Trophoblast cell (in vitro differentiated cells and primary cell): ENCODE measurements around the gene CRADD.
A peak's percentile ranks its signal among the peaks of the same experiment; 100 is the strongest.

Source experiments
- DNase-seq, 2 donors: peaks; one replicate each; pipeline ENCODE4 v3.0.0-alpha.2; 2016
- H2AFZ ChIP-seq: 2 replicates; pipeline ENCODE4 v1.6.1; 2013; ENCODE audit warnings: low read length, moderate library complexity, mild to moderate bottlenecking; ENCODE audit not compliant: insufficient read depth, poor library complexity
- H2AK5ac ChIP-seq: 2 replicates; pipeline ENCODE4 v1.6.1; 2013; ENCODE audit warnings: mild to moderate bottlenecking, low read length
- H2BK120ac ChIP-seq: 2 replicates; pipeline ENCODE4 v1.6.1; 2013; ENCODE audit warnings: low read length, mild to moderate bottlenecking, moderate library complexity; ENCODE audit not compliant: insufficient read depth, poor library complexity
- H2BK12ac ChIP-seq: 2 replicates; pipeline ENCODE4 v1.6.1; 2013; ENCODE audit warnings: mild to moderate bottlenecking, low read length, moderate library complexity
- H2BK5ac ChIP-seq: 2 replicates; pipeline ENCODE4 v1.6.1; 2013; ENCODE audit warnings: low read length, low read depth, moderate library complexity, mild to moderate bottlenecking; ENCODE audit not compliant: poor library complexity
- H3K14ac ChIP-seq: 2 replicates; pipeline ENCODE4 v1.6.1; 2013; ENCODE audit warnings: mild to moderate bottlenecking, low read length
- H3K18ac ChIP-seq: 2 replicates; pipeline ENCODE4 v1.6.1; 2013; ENCODE audit warnings: mild to moderate bottlenecking, low read length
- H3K23ac ChIP-seq: 2 replicates; pipeline ENCODE4 v1.6.1; 2013; ENCODE audit warnings: low read length
- H3K27ac ChIP-seq: 2 replicates; pipeline ENCODE4 v1.5.1; 2013; ENCODE audit warnings: low read depth, mild to moderate bottlenecking, inconsistent platforms, low read length, moderate library complexity
- H3K27me3 ChIP-seq: 2 replicates; pipeline ENCODE4 v1.6.1; 2013; ENCODE audit warnings: inconsistent platforms, mild to moderate bottlenecking, low read length, moderate library complexity; ENCODE audit not compliant: insufficient read depth
- H3K36me3 ChIP-seq, 2 experiments: 1 replicate in 1 of 2; 2 replicates in 1 of 2; pipeline ENCODE4 v1.6.1; 2013; ENCODE audit warnings: low read length in 2 of 2, mild to moderate bottlenecking in 2 of 2, moderate library complexity in 1 of 2; ENCODE audit not compliant: insufficient read depth in 2 of 2, control insufficient read depth in 1 of 2
- H3K4ac ChIP-seq: 2 replicates; pipeline ENCODE4 v1.6.1; 2013; ENCODE audit warnings: low read depth, mild to moderate bottlenecking, low read length, moderate library complexity
- H3K4me1 ChIP-seq, 2 experiments: 1 replicate in 1 of 2; 2 replicates in 1 of 2; pipeline ENCODE4 v1.6.1; 2013; ENCODE audit warnings: low read length in 2 of 2, mild to moderate bottlenecking in 2 of 2, moderate library complexity in 1 of 2; ENCODE audit not compliant: insufficient read depth in 2 of 2, control insufficient read depth in 1 of 2
- H3K4me2 ChIP-seq: 2 replicates; pipeline ENCODE4 v1.6.1; 2013; ENCODE audit warnings: inconsistent platforms, mild to moderate bottlenecking, low read length, moderate library complexity
- H3K4me3 ChIP-seq: 2 replicates; pipeline ENCODE4 v1.5.1; 2013; ENCODE audit warnings: mild to moderate bottlenecking, low read depth, low read length, inconsistent platforms
- H3K79me1 ChIP-seq: one replicate; pipeline ENCODE4 v1.6.1; 2013; ENCODE audit warnings: low read length
- H3K79me2 ChIP-seq: 2 replicates; pipeline ENCODE4 v1.6.1; 2013; ENCODE audit warnings: low read length, mild to moderate bottlenecking; ENCODE audit not compliant: control insufficient read depth, insufficient read depth, poor library complexity
- H3K9ac ChIP-seq: 2 replicates; pipeline ENCODE4 v1.6.1; 2013; ENCODE audit warnings: mild to moderate bottlenecking, low read length
- H3K9me3 ChIP-seq: 2 replicates; pipeline ENCODE4 v1.6.1; 2013; ENCODE audit warnings: low read depth, mild to moderate bottlenecking, control low read depth, inconsistent platforms, low read length; ENCODE audit not compliant: insufficient read depth
- H4K12ac ChIP-seq: 2 replicates; pipeline ENCODE4 v1.6.1; 2013; ENCODE audit warnings: low read depth, mild to moderate bottlenecking, low read length, moderate library complexity
- H4K8ac ChIP-seq: 2 replicates; pipeline ENCODE4 v1.6.1; 2013; ENCODE audit warnings: low read depth, mild to moderate bottlenecking, low read length, moderate library complexity
- H4K91ac ChIP-seq: one replicate; pipeline ENCODE4 v1.6.1; 2013; ENCODE audit warnings: low read depth, mild to moderate bottlenecking, low read length, moderate library complexity
- WGBS: extraction: QIAGEN DNeasy Blood & Tissue Kit; methylation state at CpG from one replicate; pipeline ENCODE4 v1.1.7; 2013; ENCODE audit warnings: missing lambda C conversion rate; ENCODE audit not compliant: insufficient read length, insufficient coverage; ENCODE audit errors: extremely low coverage; 5-methylcytosine and 5-hydroxymethylcytosine counted together

Gene CRADD

DNA sequence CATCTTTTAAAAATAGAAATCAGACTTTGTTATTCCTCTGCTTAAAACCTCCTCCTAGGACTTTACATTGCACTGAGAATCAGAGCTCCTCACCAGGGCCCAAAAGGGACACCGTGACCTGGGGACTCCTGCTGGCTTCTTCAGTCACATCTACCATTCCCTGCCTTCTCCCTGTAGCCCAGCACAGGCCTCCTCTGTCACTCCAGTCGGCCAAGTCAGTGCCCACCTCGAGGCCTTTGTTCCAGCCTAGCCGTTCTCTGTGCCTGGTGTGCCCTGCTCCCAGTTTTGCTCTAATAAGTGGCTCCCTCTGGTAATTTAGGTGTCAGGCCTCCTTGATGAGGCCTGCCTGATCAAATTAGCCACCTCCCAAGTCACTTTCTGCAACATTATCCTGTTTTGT lies 27.4 kb downstream of the CRADD start:
- peak overlapping the region; percentile 61 for H4K8ac ChIP-seq
- no peak overlapping the region for H3K27ac ChIP-seq
- no peaks in the 10 kb centered on the region for H3K36me3 ChIP-seq
- no peak overlapping the region for H3K18ac ChIP-seq
- H3K9me3 ChIP-seq: no peaks in the 10 kb centered on the region
- H3K27me3 ChIP-seq: no peaks in the 10 kb centered on the region
- H3K4me1 ChIP-seq: peaks cover 6 to 8% of the 10 kb centered on the region in 2 experiments
- H2BK5ac ChIP-seq: peak overlapping the region; percentile 80
- H3K4me2 ChIP-seq: no peak overlapping the region
- H3K14ac ChIP-seq: peak overlapping the region; percentile 65
- no peak overlapping the region for H3K23ac ChIP-seq
- H4K91ac ChIP-seq: peak overlapping the region; percentile 67
- no CpG with 5 or more reads among the region's 4 CpGs for WGBS
- peaks cover 4% of the 10 kb centered on the region for H3K79me1 ChIP-seq
- no peak overlapping the region for H4K12ac ChIP-seq
- DNase-seq: no peak
- H3K9ac ChIP-seq: no peak overlapping the region
- H3K79me2 ChIP-seq: peaks cover 1% of the 10 kb centered on the region
- H2BK120ac ChIP-seq: peak overlapping the region; percentile 73
- H2AFZ ChIP-seq: no peak overlapping the region
- H3K4ac ChIP-seq: no peak overlapping the region
- peak overlapping the region; percentile 91 for H2AK5ac ChIP-seq
- H3K4me3 ChIP-seq: no peak overlapping the region
- H2BK12ac ChIP-seq: peak overlapping the region; percentile 69

GRCh38 chr12:93705237-93705636 lies 28.1 kb downstream of the CRADD start:
- no peak overlapping the region for H3K9ac ChIP-seq
- H3K36me3 ChIP-seq: no peaks in the 10 kb centered on the region
- H4K12ac ChIP-seq: no peak overlapping the region
- no peak for DNase-seq
- peaks cover 4% of the 10 kb centered on the region for H3K79me1 ChIP-seq
- H2BK5ac ChIP-seq: no peak overlapping the region
- H4K8ac ChIP-seq: no peak overlapping the region
- no peak overlapping the region for H3K18ac ChIP-seq
- no peak overlapping the region for H3K14ac ChIP-seq
- peaks cover 6 to 8% of the 10 kb centered on the region in 2 experiments for H3K4me1 ChIP-seq
- H3K27me3 ChIP-seq: no peaks in the 10 kb centered on the region
- H2AFZ ChIP-seq: no peak overlapping the region
- no peak overlapping the region for H4K91ac ChIP-seq
- no peak overlapping the region for H3K23ac ChIP-seq
- no peak overlapping the region for H3K4ac ChIP-seq
- H3K9me3 ChIP-seq: no peaks in the 10 kb centered on the region
- H3K79me2 ChIP-seq: peaks cover 1% of the 10 kb centered on the region
- H2BK120ac ChIP-seq: no peak overlapping the region
- H2AK5ac ChIP-seq: no peak overlapping the region
- no peak overlapping the region for H2BK12ac ChIP-seq
- no CpG with 5 or more reads among the region's 1 CpG for WGBS
- no peak overlapping the region for H3K4me2 ChIP-seq
- H3K4me3 ChIP-seq: no peak overlapping the region
- H3K27ac ChIP-seq: no peak overlapping the region

- no peak for DNase-seq
- Histone ChIP-seq H3K4ac (no peak overlapping the region), H2AFZ (no peak overlapping the region), H3K4me2 (no peak overlapping the region), H2BK120ac (no peak overlapping the region), H3K36me3 (no peaks in the 10 kb centered on the region), H2AK5ac (no peak overlapping the region), H3K9ac (no peak overlapping the region), H3K18ac (no peak overlapping the region), H3K79me1 (peaks cover 2% of the 10 kb centered on the region), H2BK5ac (no peak overlapping the region), H3K9me3 (no peaks in the 10 kb centered on the region), H3K79me2 (peaks cover 1% of the 10 kb centered on the region), H2BK12ac (no peak overlapping the region), H3K14ac (no peak overlapping the region), H3K4me1 (peaks cover 4 to 5% of the 10 kb centered on the region in 2 experiments), H3K23ac (no peak overlapping the region), H3K4me3 (no peak overlapping the region), H4K12ac (no peak overlapping the region), H3K27me3 (no peaks in the 10 kb centered on the region), H4K8ac (no peak overlapping the region), H3K27ac (no peak overlapping the region), H4K91ac (no peak overlapping the region)
- no CpG with 5 or more reads among the region's 2 CpGs for WGBS
Observed at GRCh38 chr12:93706387-93706786, 29.2 kb downstream of the CRADD start.

GRCh38 chr12:93706824-93707223 lies 29.6 kb downstream of the CRADD start:
- Histone ChIP-seq H2AFZ (no peak overlapping the region), H3K36me3 (no peaks in the 10 kb centered on the region), H2BK120ac (no peak overlapping the region), H3K18ac (no peak overlapping the region), H3K9me3 (no peaks in the 10 kb centered on the region), H3K4me1 (peaks cover 4 to 5% of the 10 kb centered on the region in 2 experiments), H3K79me2 (peaks cover 1% of the 10 kb centered on the region), H2BK5ac (no peak overlapping the region), H2AK5ac (no peak overlapping the region), H3K27me3 (no peaks in the 10 kb centered on the region), H3K9ac (no peak overlapping the region), H4K91ac (no peak overlapping the region), H4K8ac (no peak overlapping the region), H2BK12ac (no peak overlapping the region), H3K14ac (no peak overlapping the region), H3K4ac (no peak overlapping the region), H4K12ac (no peak overlapping the region), H3K23ac (no peak overlapping the region), H3K79me1 (peaks cover 2% of the 10 kb centered on the region), H3K27ac (no peak overlapping the region), H3K4me2 (no peak overlapping the region), H3K4me3 (no peak overlapping the region)
- WGBS: no CpG with 5 or more reads among the region's 2 CpGs
- no peak for DNase-seq
